Stimulated activated CD4-positive, alpha-beta T cell treated with anti-CD3 and anti-CD28 coated beads, Interleukin-12 subunit alpha, Interleukin-12 subunit beta, amount 100 ng/mL, for 24 hours (primary cell): ENCODE results near the gene DNMT3A.
"Not testable (repeated sequence)": the region's sequence is repeated elsewhere in the genome, so short reads cannot be mapped to it uniquely, and the experiment has no call there.

Experiments used
- DNase-seq, 2 experiments: peaks; one replicate each; pipeline ENCODE4 v3.0.0-alpha.2; 2020; ENCODE audit warnings: low read depth in 2 of 2

DNMT3A gene

GRCh38 chr2:25284756-25285155 lies 57.0 kb downstream of the DNMT3A start:
- DNase-seq = no peak

DNA sequence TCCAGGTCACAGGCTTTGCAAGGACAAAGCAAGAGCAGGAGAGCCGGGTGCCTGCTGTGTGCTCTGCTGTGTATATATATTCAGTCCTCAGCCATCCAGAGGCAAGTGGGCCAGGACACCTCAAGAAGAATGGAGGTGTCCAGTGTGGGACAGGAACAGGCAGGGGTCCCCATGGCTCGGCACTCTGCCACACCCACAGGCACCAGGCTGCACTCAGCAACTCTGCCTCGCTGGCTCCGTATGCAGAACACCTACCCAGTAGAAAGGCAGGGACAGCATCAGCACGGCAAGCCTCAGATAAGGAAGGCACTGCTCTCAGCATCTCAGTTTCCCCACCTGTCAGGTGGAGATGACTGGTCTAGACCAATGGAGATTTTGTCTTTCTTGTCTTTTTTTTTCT lies 57.8 kb downstream of the DNMT3A start:
- DNase-seq = no peak

DNA sequence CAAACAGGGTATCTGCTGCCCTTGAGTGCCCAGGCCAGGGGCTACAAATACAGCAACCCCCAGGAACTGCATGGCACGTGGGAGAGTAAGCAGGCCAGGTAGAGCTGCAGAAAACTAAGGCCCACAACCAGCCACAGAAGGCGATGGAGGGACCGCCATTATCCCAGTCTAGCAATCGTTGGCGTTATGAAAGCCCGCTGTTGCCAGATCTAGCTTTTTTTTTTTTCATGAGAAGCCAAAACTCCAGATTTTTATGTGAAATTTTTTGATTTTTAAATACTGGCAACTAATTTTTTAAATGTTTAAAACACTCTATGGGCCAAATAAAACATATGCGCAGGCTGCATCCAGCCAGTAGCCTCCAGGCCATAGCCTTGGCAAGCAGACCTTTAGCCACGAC lies 59.8 kb downstream of the DNMT3A start:
- no peak for DNase-seq

- DNase-seq = no peak
These were observed 60.2 kb downstream of the DNMT3A start for GRCh38 chr2:25281522-25281921.

DNA sequence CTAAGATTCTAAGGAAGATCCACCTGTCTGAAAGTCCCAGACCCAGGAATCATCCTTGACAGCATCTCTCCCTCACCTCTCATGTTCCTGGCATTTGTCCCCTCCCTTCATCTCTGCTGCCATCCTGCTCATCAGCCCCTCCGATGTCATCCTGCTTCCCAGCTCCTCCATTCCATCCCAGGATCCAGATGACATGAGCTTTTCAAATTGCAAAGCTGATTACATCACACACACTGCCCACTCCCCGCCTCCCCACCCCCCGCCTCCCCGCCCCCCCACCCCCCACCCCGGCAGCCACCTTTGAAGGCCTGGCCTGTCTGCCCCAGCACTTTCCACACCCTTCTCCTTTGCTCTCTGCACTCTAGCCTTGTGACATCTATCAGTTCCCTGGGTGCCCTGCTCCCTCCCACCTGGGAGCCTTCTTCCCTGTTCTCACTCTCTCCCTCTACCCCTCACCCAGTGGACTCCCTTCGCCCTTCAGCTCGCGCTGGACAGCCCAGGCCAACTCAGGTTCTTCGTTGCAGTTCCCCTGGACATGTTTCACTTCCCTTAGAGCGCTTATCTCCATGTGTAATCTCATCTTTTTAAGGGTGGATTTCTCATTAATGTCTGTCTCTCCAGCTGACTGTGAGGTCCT lies 61.6 kb downstream of the DNMT3A start:
- no peak for DNase-seq

GRCh38 chr2:25279091-25279651 lies 62.6 kb downstream of the DNMT3A start:
- DNase-seq = no peak

DNA sequence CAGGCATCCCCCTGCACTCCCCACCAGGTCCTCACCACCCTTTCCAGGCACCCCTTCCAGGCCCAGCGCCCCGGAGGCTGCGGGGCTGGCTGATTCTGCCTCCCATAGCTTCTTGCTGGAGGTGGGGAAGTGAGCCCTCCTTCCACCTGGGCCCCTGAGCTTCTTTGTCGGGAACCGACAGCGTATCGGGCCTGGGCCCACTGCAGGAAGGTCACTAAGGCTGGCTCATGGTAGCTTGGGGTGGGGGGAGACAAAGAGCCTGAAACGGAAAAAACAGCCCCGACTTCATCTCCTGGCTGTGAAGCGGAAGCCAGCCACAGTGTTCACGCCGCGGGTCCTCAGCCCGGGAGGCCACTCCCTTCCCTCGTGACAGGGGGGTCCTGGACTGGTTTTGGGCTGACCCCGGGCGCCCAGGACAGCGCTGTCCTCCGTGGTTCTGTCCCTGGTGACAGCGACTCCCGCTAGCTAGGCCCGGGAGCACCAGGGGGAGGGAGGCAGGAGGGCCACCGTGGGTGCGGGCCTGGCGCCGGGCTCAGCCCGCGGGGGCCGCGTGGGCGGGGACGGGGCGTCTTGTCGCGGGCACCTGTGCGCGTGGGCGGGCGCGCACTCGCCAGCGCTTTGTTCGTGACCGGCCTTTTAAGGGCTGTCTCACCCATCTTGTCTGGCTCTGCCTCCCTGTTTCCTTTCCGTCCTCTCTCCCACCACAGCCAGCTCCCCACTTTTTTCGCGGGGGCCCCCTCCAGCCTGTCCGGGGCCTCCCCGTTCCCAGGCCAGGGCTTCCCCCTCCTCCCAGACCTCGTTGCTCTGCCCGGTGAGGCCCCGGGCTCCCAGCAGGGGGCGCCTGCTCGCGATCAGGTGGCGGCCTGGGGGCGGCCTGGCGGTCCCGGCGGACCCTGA lies 64.9 kb downstream of the DNMT3A start:
- DNase-seq = peak in 1 of 2 experiments; percentile 69

DNA sequence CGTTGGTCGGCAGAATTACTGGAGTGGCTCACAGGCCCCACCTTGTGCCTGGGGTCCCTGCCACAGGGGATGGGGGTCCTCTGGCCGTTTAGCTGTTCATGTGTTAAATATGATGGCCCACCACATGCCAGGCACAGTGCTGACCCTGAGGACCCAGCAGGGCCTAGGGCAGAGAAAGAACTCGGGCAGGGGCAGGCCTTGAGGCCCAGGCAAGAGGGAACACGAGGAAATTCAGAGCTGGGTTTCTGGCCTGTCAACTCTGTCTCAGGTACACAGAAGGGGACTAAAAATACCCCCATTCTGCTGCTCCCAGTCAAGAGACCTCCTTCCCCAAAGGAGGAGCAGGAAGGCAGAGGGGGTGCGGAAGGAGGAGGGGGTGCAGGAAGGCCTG lies 66.2 kb downstream of the DNMT3A start:
- no peak for DNase-seq

GRCh38 chr2:25274868-25275574 lies 66.7 kb downstream of the DNMT3A start:
- DNase-seq = peak in 1 of 2 experiments; percentile 29

DNA sequence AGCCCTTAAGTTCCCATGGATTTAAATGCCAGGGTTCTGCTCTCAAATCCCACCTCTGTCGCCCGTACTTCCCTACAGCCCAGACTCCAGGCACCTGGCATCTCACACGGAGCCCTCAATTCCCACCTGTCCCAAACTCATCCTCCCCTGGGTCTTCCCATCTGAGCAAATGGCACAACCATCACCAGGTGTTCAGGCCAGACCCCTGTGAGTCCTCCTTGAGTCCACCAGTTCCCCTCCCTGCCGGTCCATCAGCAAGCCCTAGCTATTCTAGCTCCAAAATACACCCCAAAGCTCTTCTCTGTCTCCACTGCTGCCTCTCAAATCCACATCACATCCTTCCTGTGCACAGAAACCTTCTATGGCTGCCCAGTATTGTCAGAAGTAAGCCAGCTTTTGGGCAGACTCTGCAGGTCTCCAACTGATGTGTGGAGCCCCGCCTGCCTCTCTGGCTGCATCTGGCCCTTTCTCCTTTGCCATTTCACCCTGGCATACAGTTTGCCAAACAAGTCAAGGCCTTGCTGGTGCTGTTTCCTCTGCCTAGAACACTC lies 67.7 kb downstream of the DNMT3A start:
- no peak for DNase-seq

DNA sequence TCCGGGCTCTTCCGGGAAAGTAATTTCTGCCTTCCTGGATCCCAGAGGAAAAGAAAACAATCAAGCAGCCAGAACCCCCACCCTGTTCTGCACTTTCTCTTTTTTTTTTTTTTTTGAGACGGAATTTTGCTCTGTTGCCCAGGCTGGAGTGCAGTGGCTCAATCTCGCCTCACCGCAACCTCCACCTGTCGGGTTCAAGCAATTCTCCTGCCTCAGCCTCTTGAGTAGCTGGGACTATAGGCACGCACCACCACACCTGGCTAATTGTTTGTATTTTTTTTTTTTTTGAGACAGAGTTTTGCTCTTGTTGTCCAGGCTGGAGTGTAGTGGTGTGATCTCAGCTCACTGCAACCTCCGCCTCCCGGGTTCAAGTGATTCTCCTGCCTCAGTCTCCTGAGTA lies 69.0 kb downstream of the DNMT3A start:
- DNase-seq = not testable (repeated sequence)

GRCh38 chr2:25270061-25270460 lies 71.7 kb downstream of the DNMT3A start:
- DNase-seq = no peak

DNA sequence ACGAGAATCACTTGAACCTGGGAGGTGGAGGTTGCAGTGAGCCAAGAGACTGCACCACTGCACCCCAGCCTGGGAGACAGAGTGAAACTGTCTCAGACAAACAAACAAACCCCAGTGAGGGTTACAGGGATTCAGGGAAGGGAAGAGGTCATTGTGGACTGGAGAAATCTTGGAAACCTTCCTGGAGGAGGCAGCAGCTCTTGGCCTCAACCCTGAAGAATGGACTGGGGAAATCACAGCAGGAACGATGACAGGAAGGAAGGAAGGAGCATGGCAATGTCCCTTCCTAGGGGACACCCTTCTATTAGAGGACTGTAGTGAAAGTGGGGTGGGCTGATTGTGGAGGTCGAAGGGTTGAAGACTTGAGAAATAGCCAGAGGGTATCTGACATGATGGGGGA lies 72.5 kb downstream of the DNMT3A start:
- no peak for DNase-seq

- no peak for DNase-seq
These were observed 73.6 kb downstream of the DNMT3A start for GRCh38 chr2:25268139-25268538.

- no peak for DNase-seq
These were observed 75.3 kb downstream of the DNMT3A start for GRCh38 chr2:25266399-25266798.

DNA sequence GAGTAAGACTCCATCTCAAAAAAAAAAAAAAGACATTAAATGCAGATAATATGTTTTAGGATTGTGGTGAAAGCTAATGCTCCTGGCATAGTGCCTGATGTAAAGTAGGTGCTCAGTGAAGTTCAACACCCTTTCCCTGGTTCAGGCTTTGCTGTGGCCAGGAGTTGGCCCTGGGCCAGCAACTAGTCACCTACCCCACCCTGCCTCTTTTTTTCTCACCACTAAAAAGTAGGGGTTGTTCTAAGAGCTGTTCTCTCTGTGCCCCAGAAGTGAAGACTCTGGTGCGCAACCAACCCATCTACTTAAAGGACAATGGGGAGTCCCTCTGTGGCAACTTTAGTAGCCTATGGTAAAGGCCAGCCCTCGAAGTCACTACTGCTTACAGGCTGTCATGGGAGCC lies 75.9 kb downstream of the DNMT3A start:
- no peak for DNase-seq

DNA sequence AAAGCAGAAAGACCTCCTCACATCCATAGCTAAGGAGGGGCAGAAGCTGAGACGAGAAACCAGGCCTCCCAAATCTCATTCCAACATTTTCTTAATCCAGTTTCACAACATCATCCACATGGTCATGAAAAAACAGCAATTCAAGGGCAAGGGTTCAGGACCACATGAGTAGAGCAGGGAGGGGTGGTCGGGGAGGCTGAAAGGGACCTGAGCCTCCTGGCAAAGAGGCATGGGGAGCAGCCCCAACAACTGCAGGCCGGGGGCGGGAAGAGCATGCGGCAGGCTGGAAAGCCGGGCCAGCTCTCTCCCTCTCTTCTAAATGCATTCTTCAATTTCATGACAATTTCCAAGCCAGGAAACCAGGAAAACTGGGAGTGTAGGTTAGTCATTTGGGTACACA lies 76.7 kb downstream of the DNMT3A start:
- no peak for DNase-seq

- no peak for DNase-seq
These were observed 79.4 kb downstream of the DNMT3A start for GRCh38 chr2:25262288-25262687.

GRCh38 chr2:25259737-25260124 lies 82.0 kb downstream of the DNMT3A start:
- no peak for DNase-seq

- no peak for DNase-seq
These were observed 82.6 kb downstream of the DNMT3A start for GRCh38 chr2:25258847-25259736.
